PC-3 (cell line): ENCODE data around the gene IL19.

Experiments
- CTCF ChIP-seq: fragments of 300-600 bp; sonication (generic); conservative IDR thresholded peaks from 2 replicates; pipeline ENCODE4 v1.5.1; 2017; ENCODE audit warnings: antibody characterized with exemption, low read depth, mild to moderate bottlenecking, low read length
- EZH2 ChIP-seq: fragments of 300-600 bp; sonication (generic); IDR thresholded peaks from one replicate; pipeline ENCODE4 v1.6.1; 2017; ENCODE audit warnings: antibody characterized with exemption, mild to moderate bottlenecking, low read length; ENCODE audit not compliant: unreplicated experiment

- no peak for TF ChIP-seq CTCF
- TF ChIP-seq EZH2, result no peak
Measured at GRCh38 chr1:206774093-206774492, 3.5 kb downstream of the IL19 start.
